ENCODE results near the gene AMOTL1. TPM values are rescaled to one million over a fixed set of nuclear protein-coding genes. Genes with fewer than 3 reads are reported as not detected.

Gene AMOTL1
- polyA plus RNA-seq, 1 of the 3 experiments (the other 2 are of a cell fraction), result 10.7 TPM

DNA sequence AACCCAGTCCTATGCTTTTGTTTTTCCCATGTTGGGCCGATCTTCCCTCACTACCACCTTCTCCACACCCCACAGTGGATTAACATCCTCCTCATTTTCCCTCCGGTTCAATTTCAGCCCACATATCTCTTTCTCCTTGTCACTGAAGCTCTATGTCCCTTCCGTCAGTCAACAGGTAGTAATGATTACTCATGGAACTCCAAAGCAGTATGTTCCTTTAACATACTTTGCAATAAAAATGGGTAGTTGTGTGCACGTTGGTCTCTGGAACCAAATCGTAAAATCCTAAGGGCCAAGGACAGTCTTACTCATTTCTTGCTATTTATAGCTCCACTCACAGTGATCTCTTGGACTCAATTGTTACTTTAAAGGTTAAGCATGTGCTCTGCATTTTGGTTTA, 20.2 kb downstream of the AMOTL1 start:
- peak overlapping the region in 1 of 2 experiments; percentile 61; a peak in 2 of 4 replicates for H3K27ac ChIP-seq (ENCODE audit: low read depth in 2 of 2, low read length in 1 of 2)
- POLR2A ChIA-PET, result interaction anchor here (0.6 kb wide), 2 partner anchors 29 to 112 kb away, joined by 3 to 4 read pairs; no protein-coding TSS in a partner anchor

More for the DNA sequence above, 20.2 kb downstream of the AMOTL1 start:
- Histone ChIP-seq H3K36me3 (replicated peaks in 1 of 2; ENCODE audit: control insufficient read depth in 1 of 2, insufficient read depth in 2 of 2, low read length in 1 of 2) (no peaks in the 10 kb centered on the region), H3K4me3 (ENCODE audit: low read depth in 2 of 2, low read length in 1 of 2) (no peak overlapping the region), H3K9me3 (no peaks in the 10 kb centered on the region), H3K79me2 (ENCODE audit: insufficient read depth) (peaks cover 99% of the 10 kb centered on the region), H3F3A (replicated peaks; ENCODE audit: insufficient read depth) (peaks cover 5% of the 10 kb centered on the region), H2AFZ (ENCODE audit: low read depth) (no peak overlapping the region), H3K4me1 (ENCODE audit: control insufficient read depth in 1 of 2, insufficient read depth in 2 of 2, low read depth in 1 of 2, low read length in 1 of 2) (peaks cover 23 to 64% of the 10 kb centered on the region in 2 experiments), H3K9ac (no peak overlapping the region), H4K20me1 (ENCODE audit: insufficient read depth) (peaks cover 6% of the 10 kb centered on the region; the same call in 1 of the 2 replicates), H3K27me3 (ENCODE audit: insufficient read depth) (no peaks in the 10 kb centered on the region), H3K4me2 (no peak overlapping the region; the same call in none of the 2 replicates), H3K9me2 (no peaks in the 10 kb centered on the region)
- CTCF ChIA-PET, result interaction anchor here (1.2 to 4.8 kb wide), 2 partner anchors 12 to 47 kb away, joined by 3 to 27 read pairs; no protein-coding TSS in a partner anchor
- 60% methylated on average over 5 of the region's 5 CpGs for WGBS (ENCODE audit: low lambda C conversion rate)
- DNase-seq, result no peak
- TF ChIP-seq TCF12 (IDR thresholded peaks at IDR 0.05), result no peak
- TF ChIP-seq PBX3 (IDR thresholded peaks at IDR 0.05), result no peak
- 0 out of 2 replicates have a peak, but pooled peaks have one; percentile 32 for TF ChIP-seq MAX (IDR thresholded peaks at IDR 0.05; ENCODE audit: low read depth)
- no peak for TF ChIP-seq EZH2phosphoT487 (IDR thresholded peaks at IDR 0.05; ENCODE audit: borderline replicate concordance, low read depth)
- peak; percentile 60; the same call in 1 of the 2 replicates for TF ChIP-seq MEF2A (IDR thresholded peaks at IDR 0.05; ENCODE audit: borderline replicate concordance, low read depth)
- TF ChIP-seq RXRA (IDR thresholded peaks at IDR 0.05; ENCODE audit: borderline replicate concordance, low read depth), result no peak
- TF ChIP-seq FOXJ3 (CRISPR knock-in tag; IDR thresholded peaks at IDR 0.05), result no peak
- TF ChIP-seq SMC3 (IDR thresholded peaks at IDR 0.05; ENCODE audit: low read depth, low read length), result no peak
- TF ChIP-seq, protein P1, sequence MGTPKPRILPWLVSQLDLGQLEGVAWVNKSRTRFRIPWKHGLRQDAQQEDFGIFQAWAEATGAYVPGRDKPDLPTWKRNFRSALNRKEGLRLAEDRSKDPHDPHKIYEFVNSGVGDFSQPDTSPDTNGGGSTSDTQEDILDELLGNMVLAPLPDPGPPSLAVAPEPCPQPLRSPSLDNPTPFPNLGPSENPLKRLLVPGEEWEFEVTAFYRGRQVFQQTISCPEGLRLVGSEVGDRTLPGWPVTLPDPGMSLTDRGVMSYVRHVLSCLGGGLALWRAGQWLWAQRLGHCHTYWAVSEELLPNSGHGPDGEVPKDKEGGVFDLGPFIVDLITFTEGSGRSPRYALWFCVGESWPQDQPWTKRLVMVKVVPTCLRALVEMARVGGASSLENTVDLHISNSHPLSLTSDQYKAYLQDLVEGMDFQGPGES (IDR thresholded peaks at IDR 0.05; ENCODE audit: low read depth, low read length), result no peak
- no peak for TF ChIP-seq CTCF (IDR thresholded peaks at IDR 0.05)
- TF ChIP-seq, protein P2, sequence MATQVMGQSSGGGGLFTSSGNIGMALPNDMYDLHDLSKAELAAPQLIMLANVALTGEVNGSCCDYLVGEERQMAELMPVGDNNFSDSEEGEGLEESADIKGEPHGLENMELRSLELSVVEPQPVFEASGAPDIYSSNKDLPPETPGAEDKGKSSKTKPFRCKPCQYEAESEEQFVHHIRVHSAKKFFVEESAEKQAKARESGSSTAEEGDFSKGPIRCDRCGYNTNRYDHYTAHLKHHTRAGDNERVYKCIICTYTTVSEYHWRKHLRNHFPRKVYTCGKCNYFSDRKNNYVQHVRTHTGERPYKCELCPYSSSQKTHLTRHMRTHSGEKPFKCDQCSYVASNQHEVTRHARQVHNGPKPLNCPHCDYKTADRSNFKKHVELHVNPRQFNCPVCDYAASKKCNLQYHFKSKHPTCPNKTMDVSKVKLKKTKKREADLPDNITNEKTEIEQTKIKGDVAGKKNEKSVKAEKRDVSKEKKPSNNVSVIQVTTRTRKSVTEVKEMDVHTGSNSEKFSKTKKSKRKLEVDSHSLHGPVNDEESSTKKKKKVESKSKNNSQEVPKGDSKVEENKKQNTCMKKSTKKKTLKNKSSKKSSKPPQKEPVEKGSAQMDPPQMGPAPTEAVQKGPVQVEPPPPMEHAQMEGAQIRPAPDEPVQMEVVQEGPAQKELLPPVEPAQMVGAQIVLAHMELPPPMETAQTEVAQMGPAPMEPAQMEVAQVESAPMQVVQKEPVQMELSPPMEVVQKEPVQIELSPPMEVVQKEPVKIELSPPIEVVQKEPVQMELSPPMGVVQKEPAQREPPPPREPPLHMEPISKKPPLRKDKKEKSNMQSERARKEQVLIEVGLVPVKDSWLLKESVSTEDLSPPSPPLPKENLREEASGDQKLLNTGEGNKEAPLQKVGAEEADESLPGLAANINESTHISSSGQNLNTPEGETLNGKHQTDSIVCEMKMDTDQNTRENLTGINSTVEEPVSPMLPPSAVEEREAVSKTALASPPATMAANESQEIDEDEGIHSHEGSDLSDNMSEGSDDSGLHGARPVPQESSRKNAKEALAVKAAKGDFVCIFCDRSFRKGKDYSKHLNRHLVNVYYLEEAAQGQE (IDR thresholded peaks at IDR 0.05; ENCODE audit: low read depth, low read length), result no peak
